Spleen (tissue), 7 donors: ENCODE data around the gene TDO2.

Experiments used
- CTCF ChIP-seq, 11 experiments: fragments of 200-600 bp in 7 of 11; fragments of 450-650 bp in 4 of 11; sonication (generic) in 4 of 11; IDR thresholded peaks in 8 of 11; conservative IDR thresholded peaks in 3 of 11; 1 replicate in 7 of 11; 2 replicates in 4 of 11; pipeline versions ENCODE4 v1.4.0 to v1.8.0; 2016 to 2021; ENCODE audit warnings: antibody characterized with exemption in 11 of 11, inconsistent platforms in 4 of 11, mild to moderate bottlenecking in 1 of 11
- POLR2A ChIP-seq, 3 donors: fragments of 450-650 bp; IDR thresholded peaks; one replicate each; pipeline ENCODE4 v1.5.1; 2017; ENCODE audit warnings: antibody characterized with exemption in 3 of 3, mild to moderate bottlenecking in 1 of 3
- POLR2AphosphoS5 ChIP-seq, 3 donors: sonication (generic); formaldehyde crosslinking; IDR thresholded peaks; one replicate each; pipeline ENCODE4 v1.5.1; 2017; ENCODE audit warnings: antibody characterized with exemption in 3 of 3
- donor health status: DM: no; HTN: no; CAD: no; lungs with moderate emphysema.
- donor health status: DM: no; HTN: no; CAD: no.
- donor health status: DM: no; HTN: no; CAD: no.

DNA sequence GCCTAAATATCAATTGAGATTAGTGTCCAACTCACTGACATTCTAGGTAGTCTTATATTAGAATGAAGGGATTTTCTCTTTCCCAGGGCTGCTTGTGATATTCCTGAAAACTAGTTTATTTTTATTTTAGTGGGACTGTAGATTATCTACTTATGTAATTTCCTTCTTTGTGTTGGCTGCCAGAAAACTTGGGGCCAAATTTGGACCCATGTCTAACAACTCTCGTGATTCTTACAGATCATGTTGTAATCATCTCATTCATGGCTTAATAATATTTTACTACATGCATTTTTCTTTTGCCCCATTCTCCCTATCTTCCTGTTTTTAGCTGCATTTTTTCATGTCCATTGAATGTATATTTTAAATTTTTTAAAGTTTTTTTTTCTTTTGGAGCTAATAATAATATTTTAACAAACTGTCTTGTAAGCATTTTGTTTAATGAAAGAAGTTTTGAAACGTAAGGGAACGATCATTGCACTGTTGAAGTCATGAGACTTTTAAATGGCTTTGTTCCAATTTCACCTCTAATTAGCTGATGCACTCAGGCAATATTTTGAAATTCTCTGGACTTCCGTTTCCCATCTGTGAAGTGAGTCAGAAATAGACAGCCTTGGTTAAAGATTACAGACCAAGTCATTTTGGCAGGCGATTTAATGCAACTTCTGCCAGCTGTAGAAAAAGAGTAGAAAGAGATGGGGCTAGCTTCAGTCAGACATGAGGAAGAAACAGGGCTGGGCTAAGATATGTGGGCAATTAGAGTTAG is 14.3 kb upstream of the TDO2 start:
- TF ChIP-seq CTCF (IDR thresholded peaks at IDR 0.05 in 8 of 11, conservative IDR thresholded peaks at IDR 0.05 in 3 of 11) (no peak), POLR2AphosphoS5 (IDR thresholded peaks at IDR 0.05) (no peak), POLR2A (IDR thresholded peaks at IDR 0.05) (no peak)
